ENCODE data around the gene RAMP3. TPM values are rescaled to one million over a fixed set of nuclear protein-coding genes. Genes with fewer than 3 reads are reported as not detected.

RAMP3 gene
- polyA plus RNA-seq, 3 donors = not detected

- no peak overlapping the region for H3K4me3 Mint-ChIP-seq
- H3K36me3 ChIP-seq (replicated peaks in 1 of 2; ENCODE audit: control insufficient read depth in 1 of 2, insufficient read depth in 2 of 2, low read length in 2 of 2) = no peaks in the 10 kb centered on the region
- intact Hi-C loops (cut with micrococcal nuclease) = no loop called here
- no peak overlapping the region for H3K4me3 ChIP-seq (replicated peaks in 1 of 3; ENCODE audit: low read depth in 2 of 3, low read length in 3 of 3)
- no peaks in the 10 kb centered on the region for H4K20me1 ChIP-seq (ENCODE audit: insufficient read depth, low read length)
- DNase-seq = no peak
- H3K36me3 Mint-ChIP-seq = no peaks in the 10 kb centered on the region
- H3K9me3 Mint-ChIP-seq = peaks cover 0 to 1% (median 0%) of the 10 kb centered on the region in 7 donors
- H3K79me2 ChIP-seq (ENCODE audit: insufficient read depth, low read length) = no peaks in the 10 kb centered on the region
- peaks cover 2% of the 10 kb centered on the region for H3K4me1 Mint-ChIP-seq
- H3K27ac ChIP-seq (ENCODE audit: low read depth in 1 of 2, low read length in 2 of 2) = no peak overlapping the region
- no peak overlapping the region for H3K4me2 ChIP-seq (replicated peaks; ENCODE audit: extremely low read depth, low read length, poor library complexity, severe bottlenecking)
- H3K9me3 ChIP-seq (replicated peaks in 1 of 2; ENCODE audit: control insufficient read depth in 1 of 2, insufficient read depth in 1 of 2, low read length in 2 of 2) = no peaks in the 10 kb centered on the region
- no peak overlapping the region for H2AFZ ChIP-seq (ENCODE audit: insufficient read depth, low read depth, low read length, poor library complexity, severe bottlenecking)
- H3K27me3 ChIP-seq (ENCODE audit: control insufficient read depth in 2 of 2, insufficient read depth in 2 of 2, low read length in 2 of 2) = no peaks in the 10 kb centered on the region
- H3K9ac ChIP-seq (ENCODE audit: insufficient read depth, low read length, poor library complexity, severe bottlenecking) = no peak overlapping the region
- TF ChIP-seq CTCF (IDR thresholded peaks at IDR 0.05) = no peak
- H3K4me1 ChIP-seq (ENCODE audit: control insufficient read depth in 1 of 2, insufficient read depth in 2 of 2, low read length in 2 of 2) = no peaks in the 10 kb centered on the region
- WGBS (ENCODE audit: insufficient coverage) = 94% methylated on average over 7 of the region's 7 CpGs
- no peak overlapping the region for H3K27ac Mint-ChIP-seq
- peaks cover 5 to 22% (median 8%) of the 10 kb centered on the region in 3 donors for H3K27me3 Mint-ChIP-seq (ENCODE audit: low read depth in 3 of 3)
Measured at GRCh38 chr7:45221896-45222604, 64.5 kb downstream of the RAMP3 start.

GRCh38 chr7:45223078-45223477 lies 65.5 kb downstream of the RAMP3 start:
- no peaks in the 10 kb centered on the region for H3K79me2 ChIP-seq (ENCODE audit: insufficient read depth, low read length)
- no peak for TF ChIP-seq CTCF (IDR thresholded peaks at IDR 0.05)
- peaks cover 7 to 20% (median 12%) of the 10 kb centered on the region in 3 donors for H3K27me3 Mint-ChIP-seq (ENCODE audit: low read depth in 3 of 3)
- intact Hi-C loops (cut with micrococcal nuclease) = no loop called here
- no peaks in the 10 kb centered on the region for H3K4me1 ChIP-seq (ENCODE audit: control insufficient read depth in 1 of 2, insufficient read depth in 2 of 2, low read length in 2 of 2)
- no peaks in the 10 kb centered on the region for H4K20me1 ChIP-seq (ENCODE audit: insufficient read depth, low read length)
- DNase-seq = no peak
- no peak overlapping the region for H3K4me3 Mint-ChIP-seq
- no peak overlapping the region for H3K4me2 ChIP-seq (replicated peaks; ENCODE audit: extremely low read depth, low read length, poor library complexity, severe bottlenecking)
- H3K36me3 ChIP-seq (replicated peaks in 1 of 2; ENCODE audit: control insufficient read depth in 1 of 2, insufficient read depth in 2 of 2, low read length in 2 of 2) = no peaks in the 10 kb centered on the region
- H3K27ac Mint-ChIP-seq = no peak overlapping the region
- peaks cover 0 to 1% (median 0%) of the 10 kb centered on the region in 7 donors for H3K9me3 Mint-ChIP-seq
- no peaks in the 10 kb centered on the region for H3K27me3 ChIP-seq (ENCODE audit: control insufficient read depth in 2 of 2, insufficient read depth in 2 of 2, low read length in 2 of 2)
- no peak overlapping the region for H2AFZ ChIP-seq (ENCODE audit: insufficient read depth, low read depth, low read length, poor library complexity, severe bottlenecking)
- no peak overlapping the region for H3K27ac ChIP-seq (ENCODE audit: low read depth in 1 of 2, low read length in 2 of 2)
- H3K4me3 ChIP-seq (replicated peaks in 1 of 3; ENCODE audit: low read depth in 2 of 3, low read length in 3 of 3) = no peak overlapping the region
- H3K9ac ChIP-seq (ENCODE audit: insufficient read depth, low read length, poor library complexity, severe bottlenecking) = no peak overlapping the region
- H3K9me3 ChIP-seq (replicated peaks in 1 of 2; ENCODE audit: control insufficient read depth in 1 of 2, insufficient read depth in 1 of 2, low read length in 2 of 2) = no peaks in the 10 kb centered on the region
- H3K36me3 Mint-ChIP-seq = no peaks in the 10 kb centered on the region
- H3K4me1 Mint-ChIP-seq = no peaks in the 10 kb centered on the region
